Glomerular endothelial cell (primary cell): Measurements from ENCODE around the gene CTDSP1. TPM values are rescaled to one million over a fixed set of nuclear protein-coding genes. Genes with fewer than 3 reads are reported as not detected.

Experiments used
- DNase-seq: peaks from one replicate; pipeline ENCODE4 v3.0.0-alpha.2; 2011; ENCODE audit warnings: low read depth, low spot score; ENCODE audit errors: extremely low read depth
- total RNA-seq: library from RNA; depleted of rRNA; stranded (reverse); fragments of >200 nt; gene quantifications from 2 replicates; pipeline ENCODE4 v1.2.3, GENCODE V29; 2015

Gene CTDSP1
- total RNA-seq, 1 donor from 2014 or later: 72.6 TPM

GRCh38 chr2:218452079-218452478 lies 52.4 kb downstream of the CTDSP1 start:
- DNase-seq: no peak

Other genes starting within 250 kb of the CTDSP1 start
- gene CXCR1, start 232.9 kb upstream of the CTDSP1 start, total RNA-seq: not detected in 2 replicates
- 530 and 644 TPM in 2 replicates for gene ARPC2, start 182.7 kb upstream of the CTDSP1 start, total RNA-seq
- gene GPBAR1, start 138.9 kb upstream of the CTDSP1 start, total RNA-seq: 0.35 and 0.39 TPM in 2 replicates
- 97.7 and 120 TPM in 2 replicates for gene AAMP, start 129.7 kb upstream of the CTDSP1 start, total RNA-seq
- 32.6 and 41.8 TPM in 2 replicates for gene PNKD, start 129.3 kb upstream of the CTDSP1 start, total RNA-seq
- gene TMBIM1, start 107.4 kb upstream of the CTDSP1 start, total RNA-seq: 113 and 115 TPM in 2 replicates
- not detected in 2 replicates for gene CATIP, start 43.0 kb upstream of the CTDSP1 start, total RNA-seq
- 0.05 TPM in 1 of 2 replicates, not detected in the other for gene SLC11A1, start 17.6 kb upstream of the CTDSP1 start, total RNA-seq
- gene VIL1, start 19.3 kb downstream of the CTDSP1 start, total RNA-seq: not detected in 2 replicates
- 6.9 and 7.6 TPM in 2 replicates for gene USP37, start 168.5 kb downstream of the CTDSP1 start, total RNA-seq
- gene CNOT9, start 169.0 kb downstream of the CTDSP1 start, total RNA-seq: 50.9 and 72.8 TPM in 2 replicates
- 0.05 and 0.93 TPM in 2 replicates for gene PLCD4, start 208.0 kb downstream of the CTDSP1 start, total RNA-seq